ENCODE data around the gene CENPP.

DNA sequence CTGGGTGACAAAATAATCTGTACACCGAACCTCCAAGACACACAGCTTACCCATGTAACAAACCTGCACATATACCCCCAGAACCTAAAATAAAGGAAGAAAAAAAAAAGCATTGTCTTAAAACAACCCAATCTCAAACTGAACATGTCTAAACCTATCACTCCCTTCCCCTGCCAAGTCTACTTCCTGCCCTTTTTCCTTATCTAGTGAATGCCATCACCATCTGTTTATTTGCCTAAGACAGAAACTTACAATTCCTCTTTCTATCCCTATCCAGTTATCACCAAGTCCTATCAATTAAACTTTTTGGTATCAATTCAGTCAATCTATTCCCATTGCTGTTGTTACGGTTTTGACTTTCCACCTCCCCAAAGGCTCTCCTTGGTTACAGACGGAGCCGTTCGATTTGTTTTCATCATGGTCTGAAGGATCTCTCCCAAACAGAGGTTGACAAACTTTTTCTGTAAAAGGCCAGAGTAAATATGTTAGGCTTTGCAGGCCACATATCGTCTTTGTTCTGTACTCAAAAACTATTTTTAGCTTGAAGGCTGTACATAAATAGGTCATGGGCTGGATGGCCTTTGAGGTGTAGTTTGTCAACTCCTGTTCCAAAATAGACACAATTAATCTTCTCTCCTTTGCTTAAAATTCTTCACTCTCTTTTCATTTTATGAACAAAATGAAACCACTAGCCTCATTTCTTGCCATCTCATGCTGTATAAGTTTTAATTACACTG, 12.7 kb upstream of the CENPP start:
- TF ChIP-seq POLR2AphosphoS5 (IDR thresholded peaks at IDR 0.05; ENCODE audit: borderline replicate concordance, low read depth, low read length) (no peak), EZH2 (IDR thresholded peaks at IDR 0.05) (no peak), FOXP2 (optimal IDR thresholded peaks at IDR 0.05; ENCODE audit: control extremely low read depth, extremely low read length, insufficient read depth) (no peak)

Data from SK-N-MC (cell line).